B cell (primary cell): ENCODE measurements around the gene MED23. TPM values are rescaled to one million over a fixed set of nuclear protein-coding genes. Genes with fewer than 3 reads are reported as not detected.

Source experiments
- ATAC-seq: fragments of 200-7000 bp; cut with Tn5 transposase; one replicate; pipeline ENCODE4 v1.10.0; 2021; ENCODE audit warnings: low read depth, mild to moderate bottlenecking, moderate number of reproducible peaks, moderate library complexity
- CTCF ChIA-PET: fragments of 350-600 bp; sonication (Branson Sonifier 250); formaldehyde crosslinking; loops from one replicate; lab custom pipeline; 2021; ENCODE audit warnings: antibody characterized with exemption, inconsistent platforms; lab: Charles Lee
- POLR2A ChIA-PET: fragments of 350-600 bp; sonication (Branson Sonifier 250); formaldehyde crosslinking; loops from one replicate; lab custom pipeline; 2021; ENCODE audit warnings: antibody characterized with exemption; lab: Charles Lee
- DNase-seq: peaks from one replicate; pipeline ENCODE4 v3.0.0; 2013
- H2AFZ ChIP-seq: 2 replicates; pipeline ENCODE4 v1.6.1; 2012; ENCODE audit warnings: mild to moderate bottlenecking, low read depth, low read length; ENCODE audit not compliant: insufficient read depth, poor library complexity, severe bottlenecking
- H3K27ac ChIP-seq, 2 donors: 1 replicate in 1 of 2; 2 replicates in 1 of 2; pipeline ENCODE4 v1.5.1; 2012 to 2013; ENCODE audit warnings: low read length in 2 of 2, mild to moderate bottlenecking in 2 of 2, moderate library complexity in 1 of 2
- H3K27me3 ChIP-seq, 4 experiments: fragments of 200-600 bp in 1 of 4; sonication (generic) in 1 of 4; replicated peaks in 1 of 4; 1 replicate in 2 of 4; 2 replicates in 2 of 4; pipeline versions ENCODE4 v1.6.1 to v1.7.0; 2013 to 2016; ENCODE audit warnings: low read length in 3 of 4, mild to moderate bottlenecking in 2 of 4, mixed read lengths in 1 of 4, moderate library complexity in 1 of 4; ENCODE audit not compliant: insufficient read depth in 4 of 4, control insufficient read depth in 3 of 4; ENCODE audit errors: control extremely low read depth in 1 of 4
- H3K36me3 ChIP-seq, 2 experiments: replicated peaks in 1 of 2; 1 replicate in 1 of 2; 2 replicates in 1 of 2; pipeline versions ENCODE4 v1.6.1 to v1.7.1; 2013; ENCODE audit warnings: low read length in 1 of 2; ENCODE audit not compliant: insufficient read depth in 2 of 2, control insufficient read depth in 1 of 2; ENCODE audit errors: control extremely low read depth in 1 of 2, extremely low read depth in 1 of 2
- H3K4me1 ChIP-seq, 2 donors: fragments of 200-600 bp in 1 of 2; sonication (generic) in 1 of 2; 1 replicate in 1 of 2; 2 replicates in 1 of 2; pipeline versions ENCODE4 v1.5.1 to v1.6.1; 2013 to 2017; ENCODE audit warnings: low read length in 2 of 2; ENCODE audit not compliant: control insufficient read depth in 2 of 2, insufficient read depth in 2 of 2
- H3K4me2 ChIP-seq: replicated peaks from 2 replicates; pipeline ENCODE3; 2012; ENCODE audit warnings: mild to moderate bottlenecking, low read depth, low read length; ENCODE audit not compliant: poor library complexity, severe bottlenecking
- H3K4me3 ChIP-seq, 5 experiments: fragments of 200-600 bp in 1 of 5; sonication (generic) in 1 of 5; 1 replicate in 3 of 5; 2 replicates in 2 of 5; pipeline versions ENCODE4 v1.5.1 to v1.7.0; 2011 to 2016; ENCODE audit warnings: low read length in 4 of 5, mild to moderate bottlenecking in 4 of 5, low read depth in 2 of 5, control low read depth in 1 of 5, moderate library complexity in 1 of 5; ENCODE audit not compliant: insufficient read depth in 1 of 5; ENCODE audit errors: control extremely low read depth in 1 of 5, extremely low read depth in 1 of 5
- H3K79me2 ChIP-seq: fragments of 200-600 bp; sonication (generic); one replicate; pipeline ENCODE4 v1.6.0; 2016; ENCODE audit warnings: low read length; ENCODE audit not compliant: control insufficient read depth, insufficient read depth
- H3K9ac ChIP-seq: fragments of 200-600 bp; sonication (generic); 2 replicates; pipeline ENCODE4 v1.6.1; 2017; ENCODE audit warnings: mild to moderate bottlenecking, low read length, moderate library complexity
- H3K9me3 ChIP-seq, 3 donors: one replicate each; pipeline versions ENCODE4 v1.6.1 to v1.7.1; 2013; ENCODE audit warnings: low read length in 2 of 3; ENCODE audit not compliant: control insufficient read depth in 2 of 3, insufficient read depth in 1 of 3; ENCODE audit errors: control extremely low read depth in 1 of 3
- H4K20me1 ChIP-seq: 2 replicates; pipeline ENCODE4 v1.6.0; 2012; ENCODE audit warnings: mild to moderate bottlenecking, low read length; ENCODE audit not compliant: insufficient read depth, control insufficient read depth, poor library complexity, severe bottlenecking
- H3K27ac Mint-ChIP-seq: one replicate; pipeline ENCODE4 v1.8.0; 2021; ENCODE audit warnings: mixed read lengths
- H3K27me3 Mint-ChIP-seq: one replicate; pipeline ENCODE4 v1.8.0; 2021; ENCODE audit warnings: mixed read lengths
- H3K4me1 Mint-ChIP-seq: one replicate; pipeline ENCODE4 v1.8.0; 2021; ENCODE audit warnings: mixed read lengths
- H3K4me3 Mint-ChIP-seq: one replicate; pipeline ENCODE4 v1.8.0; 2021; ENCODE audit warnings: mixed read lengths
- H3K9me3 Mint-ChIP-seq: one replicate; pipeline ENCODE4 v1.8.0; 2022; ENCODE audit warnings: mixed read lengths; ENCODE audit not compliant: insufficient read depth
- EZH2 ChIP-seq: IDR thresholded peaks from 2 replicates; pipeline ENCODE4 v1.6.1; 2012; ENCODE audit warnings: borderline replicate concordance, low read depth, mild to moderate bottlenecking, moderate library complexity, low read length; ENCODE audit not compliant: insufficient read depth, poor library complexity, severe bottlenecking
- WGBS: methylation state at CpG from one replicate; pipeline ENCODE4 v1.1.5; 2013; ENCODE audit warnings: missing lambda C conversion rate; ENCODE audit not compliant: insufficient coverage; 5-methylcytosine and 5-hydroxymethylcytosine counted together
- intact Hi-C: fragments of 100-400 bp; cut with micrococcal nuclease; formaldehyde crosslinking; loops from one replicate; pipeline ENCODE4 v1.10.0; 2022
- polyA plus RNA-seq: library from polyadenylated mRNA; depleted of rRNA; stranded (reverse); fragments of >200 nt; gene quantifications from 2 replicates; pipeline ENCODE4 v1.2.3, GENCODE V29; 2012
- total RNA-seq, 2 donors: library from RNA; stranded (reverse); fragments of 120-200 nt in 1 of 2; gene quantifications; 1 replicate in 1 of 2; 2 replicates in 1 of 2; pipeline versions ENCODE4 v1.2.3 to v1.2.4, GENCODE V29; 2013 to 2022
- TF ChIP-seq, protein P1 (sequence below): fragments of 200-600 bp; IDR thresholded peaks from one replicate; pipeline ENCODE4 v1.8.0; 2022; ENCODE audit warnings: antibody characterized with exemption, mild to moderate bottlenecking

Gene MED23
- total and polyA plus RNA-seq, 2 donors (not counting 1 experiment from before 2014, with no cell fraction given): 22.7 to 57.1 TPM

DNA sequence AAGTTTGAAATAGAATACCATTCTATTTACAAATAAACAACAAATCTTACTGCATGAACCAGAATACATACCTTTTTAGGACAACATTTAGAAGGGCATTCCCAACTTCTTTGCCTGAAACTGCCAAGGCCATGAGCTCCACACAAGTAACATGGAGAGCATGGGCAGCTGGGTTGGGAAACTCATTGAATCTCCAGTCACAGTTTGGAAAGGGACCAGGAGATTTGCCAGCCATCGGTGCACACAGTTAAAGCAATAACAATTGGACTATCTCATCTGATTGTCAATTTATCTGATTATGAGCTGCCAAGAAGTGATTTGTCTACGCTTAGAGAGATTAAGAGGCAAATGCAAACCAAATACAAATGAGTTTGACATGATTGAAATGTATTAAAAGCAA lies 35.1 kb downstream of the MED23 start:
- Histone ChIP-seq H3K4me3 (no peak overlapping the region), H3K4me2 (no peak overlapping the region), H3K9ac (no peak overlapping the region), H2AFZ (no peak overlapping the region), H3K79me2 (no peaks in the 10 kb centered on the region), H3K27me3 (no peaks in the 10 kb centered on the region), H4K20me1 (no peaks in the 10 kb centered on the region), H3K9me3 (no peaks in the 10 kb centered on the region), H3K4me1 (no peaks in the 10 kb centered on the region), H3K27ac (no peak overlapping the region), H3K36me3 (peaks cover 35 to 74% of the 10 kb centered on the region in 2 experiments)
- POLR2A ChIA-PET: no interaction called here
- CTCF ChIA-PET: no interaction called here
- Mint-ChIP-seq H3K9me3 (no peaks in the 10 kb centered on the region), H3K4me3 (no peak overlapping the region), H3K27me3 (no peaks in the 10 kb centered on the region), H3K27ac (no peak overlapping the region), H3K4me1 (no peaks in the 10 kb centered on the region)
- intact Hi-C loops: loop anchor here (10.0 kb wide), 1 partner anchor 1528 kb away; no protein-coding TSS in a partner anchor
- DNase-seq (no peak), ATAC-seq (no peak)
- TF ChIP-seq, protein P1, sequence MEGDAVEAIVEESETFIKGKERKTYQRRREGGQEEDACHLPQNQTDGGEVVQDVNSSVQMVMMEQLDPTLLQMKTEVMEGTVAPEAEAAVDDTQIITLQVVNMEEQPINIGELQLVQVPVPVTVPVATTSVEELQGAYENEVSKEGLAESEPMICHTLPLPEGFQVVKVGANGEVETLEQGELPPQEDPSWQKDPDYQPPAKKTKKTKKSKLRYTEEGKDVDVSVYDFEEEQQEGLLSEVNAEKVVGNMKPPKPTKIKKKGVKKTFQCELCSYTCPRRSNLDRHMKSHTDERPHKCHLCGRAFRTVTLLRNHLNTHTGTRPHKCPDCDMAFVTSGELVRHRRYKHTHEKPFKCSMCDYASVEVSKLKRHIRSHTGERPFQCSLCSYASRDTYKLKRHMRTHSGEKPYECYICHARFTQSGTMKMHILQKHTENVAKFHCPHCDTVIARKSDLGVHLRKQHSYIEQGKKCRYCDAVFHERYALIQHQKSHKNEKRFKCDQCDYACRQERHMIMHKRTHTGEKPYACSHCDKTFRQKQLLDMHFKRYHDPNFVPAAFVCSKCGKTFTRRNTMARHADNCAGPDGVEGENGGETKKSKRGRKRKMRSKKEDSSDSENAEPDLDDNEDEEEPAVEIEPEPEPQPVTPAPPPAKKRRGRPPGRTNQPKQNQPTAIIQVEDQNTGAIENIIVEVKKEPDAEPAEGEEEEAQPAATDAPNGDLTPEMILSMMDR: no peak
- no peak for TF ChIP-seq EZH2
- no CpG with 5 or more reads among the region's 2 CpGs for WGBS

DNA sequence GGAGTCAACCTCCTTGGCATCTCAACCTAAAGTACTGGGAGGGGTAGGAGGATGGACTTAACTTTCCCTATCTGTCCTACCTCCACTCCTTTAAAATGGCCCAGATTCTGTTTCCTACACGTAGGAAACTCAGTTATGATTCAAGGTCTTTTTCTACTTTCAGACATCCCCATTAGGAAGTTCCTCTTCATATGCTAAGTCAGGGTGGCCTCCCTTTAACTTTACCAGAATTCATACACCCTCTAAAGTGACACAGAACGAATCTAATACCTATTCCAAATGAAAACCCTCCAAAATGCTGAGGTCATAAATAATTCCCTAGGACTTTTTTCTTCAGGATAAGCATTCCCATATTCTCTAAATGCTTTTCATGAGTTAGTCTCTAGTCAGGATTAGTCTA lies 39.4 kb downstream of the MED23 start:
- Histone ChIP-seq H3K36me3 (peaks cover 25 to 78% of the 10 kb centered on the region in 2 experiments), H4K20me1 (no peaks in the 10 kb centered on the region), H3K4me3 (no peak overlapping the region), H3K4me1 (no peaks in the 10 kb centered on the region), H3K27ac (no peak overlapping the region), H3K27me3 (no peaks in the 10 kb centered on the region), H3K9me3 (no peaks in the 10 kb centered on the region), H3K9ac (no peak overlapping the region), H3K79me2 (no peaks in the 10 kb centered on the region), H3K4me2 (no peak overlapping the region), H2AFZ (no peak overlapping the region)
- ATAC-seq (no peak), DNase-seq (no peak)
- no peaks in the 10 kb centered on the region for H3K4me1 Mint-ChIP-seq
- no peak for TF ChIP-seq EZH2
- TF ChIP-seq, protein P1: no peak
- no peak overlapping the region for H3K4me3 Mint-ChIP-seq
- H3K9me3 Mint-ChIP-seq: no peaks in the 10 kb centered on the region
- intact Hi-C loops: no loop called here
- ChIA-PET POLR2A (no interaction called here), CTCF (no interaction called here)
- WGBS: 100% methylated on average over 2 of the region's 2 CpGs
- H3K27ac Mint-ChIP-seq: no peak overlapping the region
- H3K27me3 Mint-ChIP-seq: no peaks in the 10 kb centered on the region
